ENCODE measurements around the gene OLIG3. TPM values are rescaled to one million over a fixed set of nuclear protein-coding genes. Genes with fewer than 3 reads are reported as not detected.

Gene OLIG3
- total and polyA plus RNA-seq, 2 of the 13 experiments (the other 11 are each of a cell fraction or from before 2014, with no cell fraction given): not detected

DNA sequence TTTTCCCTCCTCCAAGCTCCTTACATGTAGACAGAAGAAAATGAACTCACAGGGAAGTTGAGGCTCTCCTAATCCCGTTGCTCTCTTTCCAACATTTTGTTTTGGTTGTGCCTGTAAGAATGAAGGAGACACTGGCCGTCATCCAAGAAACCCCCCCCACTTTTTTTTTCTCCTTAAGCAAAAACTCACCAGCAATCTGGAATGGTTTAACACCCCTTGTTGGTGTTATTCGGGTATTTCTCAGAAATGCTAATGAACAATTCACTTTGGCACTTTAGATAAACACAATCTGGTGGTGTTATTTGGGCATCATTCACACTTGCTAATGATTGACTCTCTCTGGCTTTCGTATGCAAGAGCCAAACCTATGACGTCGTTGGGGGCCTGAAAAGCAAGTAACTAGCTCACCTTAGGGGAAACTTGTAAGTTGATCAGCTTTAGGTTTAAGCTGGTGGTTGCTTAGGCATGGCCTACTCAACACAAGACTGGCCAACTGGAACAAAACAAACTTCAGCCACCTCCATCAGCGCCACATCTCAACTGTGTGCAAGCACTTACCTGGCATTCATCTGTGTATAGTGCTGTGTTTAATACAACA is 24.3 kb upstream of the OLIG3 start (continued):
- no peak for TF ChIP-seq ZNF18 (CRISPR knock-in tag; IDR thresholded peaks at IDR 0.05; ENCODE audit: insufficient replicate concordance)
- TF ChIP-seq, protein P1, sequence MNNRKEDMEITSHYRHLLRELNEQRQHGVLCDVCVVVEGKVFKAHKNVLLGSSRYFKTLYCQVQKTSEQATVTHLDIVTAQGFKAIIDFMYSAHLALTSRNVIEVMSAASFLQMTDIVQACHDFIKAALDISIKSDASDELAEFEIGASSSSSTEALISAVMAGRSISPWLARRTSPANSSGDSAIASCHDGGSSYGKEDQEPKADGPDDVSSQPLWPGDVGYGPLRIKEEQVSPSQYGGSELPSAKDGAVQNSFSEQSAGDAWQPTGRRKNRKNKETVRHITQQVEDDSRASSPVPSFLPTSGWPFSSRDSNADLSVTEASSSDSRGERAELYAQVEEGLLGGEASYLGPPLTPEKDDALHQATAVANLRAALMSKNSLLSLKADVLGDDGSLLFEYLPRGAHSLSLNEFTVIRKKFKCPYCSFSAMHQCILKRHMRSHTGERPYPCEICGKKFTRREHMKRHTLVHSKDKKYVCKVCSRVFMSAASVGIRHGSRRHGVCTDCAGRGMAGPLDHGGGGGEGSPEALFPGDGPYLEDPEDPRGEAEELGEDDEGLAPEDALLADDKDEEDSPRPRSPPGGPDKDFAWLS (CRISPR knock-in tag; IDR thresholded peaks at IDR 0.05; ENCODE audit: borderline replicate concordance): no peak
- TF ChIP-seq ZNF768 (CRISPR knock-in tag; IDR thresholded peaks at IDR 0.05): no peak

- intact Hi-C loops (cut with micrococcal nuclease; ENCODE audit: unreplicated experiment) (loop anchor here (10.0 kb wide), 1 partner anchor 240 kb away; no protein-coding TSS in a partner anchor), in situ Hi-C loops (cut with HindIII; ENCODE audit: extremely low pct_ligation_motif_present, low pct_unique_long_range_greater_than_20kb) (no loop called here)
- H3K4me2 ChIP-seq (ENCODE audit: low read depth, low read length): no peak overlapping the region
- no peak for DNase-seq (ENCODE audit: low spot score)
- no peak for FAIRE-seq
- H2AFZ ChIP-seq (ENCODE audit: low read length): no peak overlapping the region
- no peak overlapping the region for H3K4me3 ChIP-seq (replicated peaks in 1 of 3; ENCODE audit: insufficient read depth in 1 of 3, low read depth in 2 of 3, low read length in 3 of 3)
- no peaks in the 10 kb centered on the region for H4K20me1 ChIP-seq (ENCODE audit: insufficient read depth, low read length)
- WGBS (ENCODE audit: low lambda C conversion rate): 6% methylated on average over 5 of the region's 5 CpGs
- no peaks in the 10 kb centered on the region for H3K9me3 ChIP-seq (ENCODE audit: low read length)
- H3K4me1 ChIP-seq (ENCODE audit: insufficient read depth, low read length): no peaks in the 10 kb centered on the region
- TF ChIP-seq ZFP91 (CRISPR knock-in tag; IDR thresholded peaks at IDR 0.05; ENCODE audit: borderline replicate concordance) (no peak), RXRA (CRISPR knock-in tag; IDR thresholded peaks at IDR 0.05) (no peak), ZNF552 (CRISPR knock-in tag; IDR thresholded peaks at IDR 0.05; ENCODE audit: borderline replicate concordance) (no peak), ZNF225 (CRISPR knock-in tag; IDR thresholded peaks at IDR 0.05) (no peak), ZNF317 (CRISPR knock-in tag; IDR thresholded peaks at IDR 0.05) (no peak)
- H3K9ac ChIP-seq (ENCODE audit: insufficient read depth, low read depth, low read length): no peak overlapping the region
- H3K27me3 ChIP-seq (ENCODE audit: control insufficient read depth in 1 of 2, insufficient read depth in 2 of 2, low read length in 2 of 2): peaks cover 1 to 46% of the 10 kb centered on the region in 2 experiments; a peak in 4 of 5 replicates
- H3K79me2 ChIP-seq (ENCODE audit: insufficient read depth, low read length): no peaks in the 10 kb centered on the region
- ChIA-PET POLR2A (no interaction called here), CTCF (ENCODE audit: low intra/inter-chr PET ratio, low total read pairs) (no interaction called here)
- no peaks in the 10 kb centered on the region for H3K36me3 ChIP-seq (replicated peaks in 1 of 2; ENCODE audit: control insufficient read depth in 1 of 2, insufficient read depth in 2 of 2, low read length in 2 of 2)
- ATAC-seq: no peak
- no TSS peak for BruUV-seq (replicated peaks)
- H3K27ac ChIP-seq (ENCODE audit: extremely low read length, insufficient read depth, low read length): no peak overlapping the region
Measured at GRCh38 chr6:137514418-137514817, 20.2 kb upstream of the OLIG3 start.

Data from HepG2 (cell line).